Naive thymus-derived CD4-positive, alpha-beta T cell (primary cell): Measurements from ENCODE around the gene FAM177B. TPM values are rescaled to one million over a fixed set of nuclear protein-coding genes. Genes with fewer than 3 reads are reported as not detected.

ENCODE experiments used
- ATAC-seq: fragments of 150-1000 bp; cut with Tn5 transposase; 2 replicates; pipeline ENCODE4 v1.10.0; 2021; ENCODE audit warnings: mild to moderate bottlenecking, moderate library complexity
- CTCF ChIA-PET: fragments of 350-600 bp; sonication (Branson Sonifier 250); formaldehyde crosslinking; loops from one replicate; lab custom pipeline; 2021; ENCODE audit warnings: antibody characterized with exemption; lab: Charles Lee
- POLR2A ChIA-PET: fragments of 350-600 bp; sonication (Branson Sonifier 250); formaldehyde crosslinking; loops from one replicate; lab custom pipeline; 2021; ENCODE audit warnings: antibody characterized with exemption, inconsistent platforms; lab: Charles Lee
- DNase-seq, 9 donors: peaks; one replicate each; pipeline versions ENCODE4 v3.0.0 to v3.0.0-alpha.2; 2020 to 2022; ENCODE audit warnings: mixed read lengths in 1 of 9
- H3K27ac ChIP-seq: one replicate; pipeline ENCODE4 v1.7.0; 2013; ENCODE audit warnings: mild to moderate bottlenecking, low read depth, low read length, moderate library complexity
- H3K27me3 ChIP-seq, 2 donors: one replicate each; pipeline ENCODE4 v1.7.0; 2013; ENCODE audit warnings: low read length in 2 of 2, mild to moderate bottlenecking in 2 of 2, moderate library complexity in 2 of 2; ENCODE audit not compliant: control insufficient read depth in 2 of 2, insufficient read depth in 2 of 2
- H3K36me3 ChIP-seq, 3 experiments: 1 replicate in 2 of 3; 2 replicates in 1 of 3; pipeline ENCODE4 v1.7.0; 2013; ENCODE audit warnings: low read length in 3 of 3, mild to moderate bottlenecking in 3 of 3, moderate library complexity in 1 of 3; ENCODE audit not compliant: insufficient read depth in 3 of 3, control insufficient read depth in 2 of 3
- H3K4me1 ChIP-seq, 2 donors: one replicate each; pipeline ENCODE4 v1.7.0; 2013; ENCODE audit warnings: low read length in 2 of 2, mild to moderate bottlenecking in 2 of 2, moderate library complexity in 1 of 2; ENCODE audit not compliant: control insufficient read depth in 2 of 2, insufficient read depth in 2 of 2
- H3K4me3 ChIP-seq: 2 replicates; pipeline ENCODE4 v1.7.0; 2013; ENCODE audit warnings: mild to moderate bottlenecking, low read length
- H3K9me3 ChIP-seq, 3 experiments: 1 replicate in 2 of 3; 2 replicates in 1 of 3; pipeline ENCODE4 v1.7.0; 2013; ENCODE audit warnings: low read length in 3 of 3; ENCODE audit not compliant: control insufficient read depth in 2 of 3
- H3K27ac Mint-ChIP-seq, 9 donors: one replicate each; pipeline ENCODE4 v1.8.0; 2020 to 2022; ENCODE audit warnings: mixed read lengths in 9 of 9, mild to moderate bottlenecking in 8 of 9, moderate library complexity in 5 of 9, inconsistent platforms in 2 of 9
- H3K27me3 Mint-ChIP-seq, 5 donors: one replicate each; pipeline ENCODE4 v1.8.0; 2021 to 2022; ENCODE audit warnings: mixed read lengths in 5 of 5, mild to moderate bottlenecking in 1 of 5
- H3K36me3 Mint-ChIP-seq, 5 donors: one replicate each; pipeline ENCODE4 v1.8.0; 2020 to 2022; ENCODE audit warnings: mixed read lengths in 5 of 5, mild to moderate bottlenecking in 3 of 5, inconsistent platforms in 1 of 5
- H3K4me1 Mint-ChIP-seq, 7 donors: one replicate each; pipeline ENCODE4 v1.8.0; 2020 to 2022; ENCODE audit warnings: mixed read lengths in 7 of 7, mild to moderate bottlenecking in 3 of 7, inconsistent platforms in 1 of 7
- H3K4me3 Mint-ChIP-seq, 10 donors: one replicate each; pipeline ENCODE4 v1.8.0; 2020 to 2022; ENCODE audit warnings: mild to moderate bottlenecking in 10 of 10, mixed read lengths in 10 of 10, moderate library complexity in 6 of 10, inconsistent platforms in 2 of 10
- H3K9me3 Mint-ChIP-seq, 11 donors: one replicate each; pipeline ENCODE4 v1.8.0; 2020 to 2022; ENCODE audit warnings: mixed read lengths in 11 of 11, mild to moderate bottlenecking in 4 of 11, inconsistent platforms in 1 of 11, moderate library complexity in 1 of 11
- intact Hi-C, 2 donors: fragments of 100-400 bp; cut with micrococcal nuclease; formaldehyde crosslinking; loops; one replicate each; pipeline ENCODE4 v1.15.1; 2023
- polyA plus RNA-seq, 2 donors: library from polyadenylated mRNA; unstranded; fragments of 300-500 nt; fragmentation: Illumina TruSeq; gene quantifications; one replicate each; pipeline ENCODE4 v1.2.3, GENCODE V29; 2021
- total RNA-seq, 6 experiments: library from RNA in 5 of 6; stranded (reverse) in 5 of 6; gene quantifications; 1 replicate in 5 of 6; 2 replicates in 1 of 6; pipeline ENCODE4 v1.2.3 and lab custom pipeline; 2021 to 2026

FAM177B gene
- not detected for total RNA-seq
- polyA plus RNA-seq = not detected
- not detected for total RNA-seq (lab: John Stamatoyannopoulos, UW)

DNA sequence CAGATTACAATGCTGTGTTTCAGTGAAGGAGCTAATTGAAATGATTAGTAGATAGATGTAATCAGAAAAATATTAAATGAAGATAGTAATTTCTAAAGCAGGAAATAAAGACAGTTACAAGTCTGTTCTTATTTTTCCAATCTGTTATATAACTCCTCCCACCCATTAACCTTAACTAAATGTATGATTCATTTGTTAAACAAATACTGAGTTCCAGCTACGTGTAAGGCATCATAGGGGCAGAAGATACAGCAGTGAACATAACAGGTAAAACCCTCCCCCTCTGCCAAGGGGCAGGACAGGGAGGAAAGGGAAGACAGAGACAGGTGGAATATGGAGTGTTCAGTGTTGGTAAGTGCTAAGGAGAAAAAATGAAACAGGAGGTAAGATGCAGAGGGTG lies at the start of gene FAM177B:
Gene FAM177B (plus strand): TSS at position 231 of the 400 bp plus-strand sequence. CDS start 9,344 bp downstream, outside the sequence.
- intact Hi-C loops = loop anchor here in 1 of 2 donors (5.0 kb wide), 1 partner anchor 270 kb away; no protein-coding TSS in a partner anchor
- Histone ChIP-seq H3K9me3 (no peaks in the 10 kb centered on the region), H3K36me3 (peaks cover 6 to 25% (median 15%) of the 10 kb centered on the region in 3 experiments), H3K4me3 (no peak within 1 kb of the TSS), H3K27ac (no peak within 1 kb of the TSS), H3K27me3 (no peaks in the 10 kb centered on the region), H3K4me1 (no peaks in the 10 kb centered on the region)
- no peak within 1 kb of the TSS for H3K27ac Mint-ChIP-seq
- ChIA-PET POLR2A (interaction anchor here (0.6 kb wide), 1 partner anchor 350 kb away, joined by 3 read pairs; no protein-coding TSS in a partner anchor), CTCF (interaction anchor here (0.7 to 1.1 kb wide), 2 partner anchors 10 to 271 kb away, joined by 3 read pairs; no protein-coding TSS in a partner anchor)
- H3K4me1 Mint-ChIP-seq = peaks cover 0 to 7% (median 0%) of the 10 kb centered on the region in 7 donors
- H3K36me3 Mint-ChIP-seq = peaks cover 0 to 13% (median 3%) of the 10 kb centered on the region in 5 donors
- no peaks in the 10 kb centered on the region for H3K27me3 Mint-ChIP-seq
- H3K9me3 Mint-ChIP-seq = no peaks in the 10 kb centered on the region
- no peak for DNase-seq
- ATAC-seq = no peak
- H3K4me3 Mint-ChIP-seq = no peak within 1 kb of the TSS

DNA sequence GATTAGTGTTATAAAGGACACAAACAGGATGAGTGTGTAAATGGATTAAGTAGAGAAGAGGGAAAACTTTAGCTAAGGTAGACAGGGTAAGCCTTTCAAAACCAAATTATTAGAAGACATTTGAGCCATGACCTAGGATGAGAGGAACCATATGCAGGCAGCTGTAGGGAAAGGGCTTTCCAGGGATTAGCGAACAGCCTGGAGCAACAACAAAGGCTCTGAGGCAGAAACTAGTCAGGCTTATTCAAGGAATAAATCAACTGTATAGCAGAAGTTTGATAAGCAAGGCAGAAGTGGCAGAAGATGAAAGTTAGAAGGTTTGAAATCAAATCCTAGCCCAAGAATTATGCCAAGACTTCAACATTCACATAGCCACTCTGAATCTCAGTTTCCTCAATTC lies 46.0 kb upstream of the FAM177B start:
- CTCF ChIA-PET = no interaction called here
- Mint-ChIP-seq H3K27ac (peak overlapping the region in 4 of 9 donors; percentile 1 to 45 (median 21)), H3K27me3 (no peaks in the 10 kb centered on the region), H3K4me1 (peaks cover 6 to 28% (median 21%) of the 10 kb centered on the region in 7 donors), H3K4me3 (no peak overlapping the region), H3K36me3 (peaks cover 6 to 22% (median 9%) of the 10 kb centered on the region in 5 donors), H3K9me3 (no peaks in the 10 kb centered on the region)
- no peaks in the 10 kb centered on the region for H3K9me3 ChIP-seq
- no peak overlapping the region for H3K4me3 ChIP-seq
- H3K4me1 ChIP-seq = peaks cover 0 to 3% of the 10 kb centered on the region in 2 donors
- no peak for ATAC-seq
- peaks cover 8 to 26% (median 9%) of the 10 kb centered on the region in 3 experiments for H3K36me3 ChIP-seq
- no peak for DNase-seq
- intact Hi-C loops = loop anchor here in 1 of 2 donors (2.0 kb wide), 1 partner anchor 20 kb away; no protein-coding TSS in a partner anchor
- no peak overlapping the region for H3K27ac ChIP-seq
- H3K27me3 ChIP-seq = no peaks in the 10 kb centered on the region
- POLR2A ChIA-PET = no interaction called here

DNA sequence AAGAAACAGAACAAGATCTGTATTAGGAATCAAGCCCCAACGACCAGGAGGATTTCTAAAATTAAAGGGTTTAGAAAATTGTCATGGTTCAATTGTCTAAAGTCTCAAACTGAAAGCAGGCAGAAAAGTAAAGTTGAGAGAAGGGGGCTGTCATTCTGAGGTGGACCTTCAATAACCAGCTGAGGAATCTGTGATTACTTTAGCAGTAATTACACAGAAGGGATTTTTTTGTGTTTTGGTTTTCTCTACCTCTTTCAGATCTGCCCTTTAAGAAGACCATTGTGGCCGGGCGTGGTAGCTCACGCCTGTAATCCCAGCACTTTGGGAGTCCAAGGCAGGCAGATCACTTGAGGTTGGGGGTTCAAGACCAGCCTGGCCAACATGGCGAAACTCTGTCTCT lies 42.1 kb upstream of the FAM177B start:
- POLR2A ChIA-PET = interaction anchor here (0.6 to 1.6 kb wide), 3 partner anchors 16 to 43 kb away, joined by 3 to 7 read pairs (median 3); no protein-coding TSS in a partner anchor
- peaks cover 0 to 3% of the 10 kb centered on the region in 2 donors for H3K4me1 ChIP-seq
- Mint-ChIP-seq H3K27me3 (no peaks in the 10 kb centered on the region), H3K4me1 (peaks cover 10 to 44% (median 33%) of the 10 kb centered on the region in 7 donors), H3K27ac (peak overlapping the region in 3 of 9 donors; percentile 7 to 31 (median 21)), H3K9me3 (no peaks in the 10 kb centered on the region), H3K36me3 (peaks cover 6 to 18% (median 10%) of the 10 kb centered on the region in 5 donors), H3K4me3 (peak overlapping the region in 1 of 10 donors; percentile 25)
- no peak overlapping the region for H3K4me3 ChIP-seq
- intact Hi-C loops = no loop called here
- CTCF ChIA-PET = interaction anchor here (0.9 kb wide), 1 partner anchor 15 kb away, joined by 3 read pairs; no protein-coding TSS in a partner anchor
- DNase-seq (no peak), ATAC-seq (no peak)
- no peak overlapping the region for H3K27ac ChIP-seq
- no peaks in the 10 kb centered on the region for H3K9me3 ChIP-seq
- H3K36me3 ChIP-seq = peaks cover 0 to 14% (median 0%) of the 10 kb centered on the region in 3 experiments
- no peaks in the 10 kb centered on the region for H3K27me3 ChIP-seq

DNA sequence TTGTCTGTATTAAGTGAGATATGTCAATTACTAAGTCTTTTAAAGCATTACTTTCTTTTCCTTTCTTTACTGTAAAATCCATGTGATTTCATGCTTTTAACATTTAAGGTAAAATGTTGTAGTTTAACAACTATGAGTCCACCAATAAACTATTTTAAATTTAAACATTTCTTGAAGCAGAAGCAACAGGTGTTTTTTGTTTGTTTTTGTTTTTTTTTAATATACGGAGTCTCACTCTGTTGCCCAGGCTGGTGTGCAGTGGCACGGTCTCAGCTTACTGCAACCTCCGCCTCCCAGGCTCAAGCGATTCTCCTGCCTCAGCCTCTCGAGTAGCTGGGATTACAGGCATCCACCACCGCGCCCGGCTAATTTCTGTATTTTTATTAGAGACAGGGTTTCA lies 40.3 kb upstream of the FAM177B start:
- CTCF ChIA-PET = no interaction called here

DNA sequence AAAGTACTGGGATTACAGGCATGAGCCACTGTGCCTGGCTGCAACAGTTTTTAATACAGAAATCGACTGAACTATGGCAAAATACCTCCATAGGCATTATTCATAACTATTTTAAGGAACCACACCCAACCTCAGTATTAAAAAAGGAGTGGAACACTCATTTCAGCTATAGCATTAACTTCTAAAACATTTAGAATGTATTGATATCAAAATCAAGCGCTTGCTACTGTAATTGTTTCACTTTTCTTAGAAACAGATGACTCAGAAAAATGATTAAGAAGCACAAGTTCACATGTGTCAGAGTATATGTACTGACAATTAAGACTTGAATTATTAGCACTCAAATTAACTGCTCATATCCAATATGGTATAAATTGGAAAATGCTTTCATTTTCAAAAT lies 39.8 kb upstream of the FAM177B start:
- CTCF ChIA-PET = no interaction called here
- Histone ChIP-seq H3K9me3 (no peaks in the 10 kb centered on the region), H3K4me1 (peaks cover 0 to 3% of the 10 kb centered on the region in 2 donors), H3K4me3 (no peak overlapping the region), H3K27ac (no peak overlapping the region), H3K27me3 (no peaks in the 10 kb centered on the region), H3K36me3 (peaks cover 0 to 13% (median 2%) of the 10 kb centered on the region in 3 experiments)
- Mint-ChIP-seq H3K4me1 (peaks cover 10 to 39% (median 27%) of the 10 kb centered on the region in 7 donors), H3K9me3 (no peaks in the 10 kb centered on the region), H3K36me3 (peaks cover 5 to 22% (median 14%) of the 10 kb centered on the region in 5 donors), H3K27me3 (no peaks in the 10 kb centered on the region), H3K27ac (no peak overlapping the region), H3K4me3 (no peak overlapping the region)
- intact Hi-C loops = no loop called here
- POLR2A ChIA-PET = interaction anchor here (1.8 kb wide), 1 partner anchor 15 kb away, joined by 5 read pairs; the partner anchor contains the start of genes AIDA and BROX
- DNase-seq (no peak), ATAC-seq (no peak)

More for the DNA sequence above, 40.3 kb upstream of the FAM177B start:
- DNase-seq (no peak), ATAC-seq (no peak)
- Mint-ChIP-seq H3K9me3 (no peaks in the 10 kb centered on the region), H3K4me1 (peaks cover 10 to 39% (median 27%) of the 10 kb centered on the region in 7 donors), H3K27me3 (no peaks in the 10 kb centered on the region), H3K36me3 (peaks cover 5 to 21% (median 13%) of the 10 kb centered on the region in 5 donors), H3K27ac (no peak overlapping the region), H3K4me3 (no peak overlapping the region)
- Histone ChIP-seq H3K4me3 (no peak overlapping the region), H3K9me3 (no peaks in the 10 kb centered on the region), H3K4me1 (peaks cover 0 to 3% of the 10 kb centered on the region in 2 donors), H3K27me3 (no peaks in the 10 kb centered on the region), H3K36me3 (peaks cover 0 to 13% (median 0%) of the 10 kb centered on the region in 3 experiments), H3K27ac (no peak overlapping the region)
- intact Hi-C loops = no loop called here
- POLR2A ChIA-PET = interaction anchor here (1.8 kb wide), 1 partner anchor 16 kb away, joined by 5 read pairs; the partner anchor contains the start of genes AIDA and BROX

DNA sequence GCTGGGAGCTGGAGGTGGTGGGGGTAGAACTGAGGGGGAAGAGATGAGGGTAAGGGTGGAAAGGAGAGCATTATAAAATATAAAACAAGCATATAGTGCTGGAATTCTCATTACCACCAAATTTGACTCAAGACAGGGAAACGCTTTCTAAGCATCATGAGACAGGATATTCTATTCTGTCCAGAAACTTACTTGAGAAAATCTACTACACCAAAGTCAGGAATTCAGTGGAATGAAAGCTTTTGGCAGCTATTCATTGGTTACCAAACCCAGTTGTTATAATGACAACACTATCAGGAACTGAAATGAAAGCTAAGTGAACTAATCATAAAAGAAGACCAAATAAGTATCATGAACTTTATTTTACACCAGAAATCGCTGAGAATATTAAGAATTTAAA lies 39.2 kb upstream of the FAM177B start:
- Mint-ChIP-seq H3K4me1 (peaks cover 12 to 34% (median 22%) of the 10 kb centered on the region in 7 donors), H3K9me3 (no peaks in the 10 kb centered on the region), H3K36me3 (peaks cover 0 to 24% (median 18%) of the 10 kb centered on the region in 5 donors), H3K27ac (no peak overlapping the region), H3K27me3 (no peaks in the 10 kb centered on the region), H3K4me3 (no peak overlapping the region)
- intact Hi-C loops = no loop called here
- CTCF ChIA-PET = interaction anchor here (0.7 kb wide), 1 partner anchor 830 kb away, joined by 5 read pairs; no protein-coding TSS in a partner anchor
- DNase-seq = no peak
- Histone ChIP-seq H3K27me3 (no peaks in the 10 kb centered on the region), H3K4me3 (no peak overlapping the region), H3K9me3 (no peaks in the 10 kb centered on the region), H3K4me1 (peaks cover 0 to 3% of the 10 kb centered on the region in 2 donors), H3K27ac (no peak overlapping the region), H3K36me3 (peaks cover 0 to 14% (median 8%) of the 10 kb centered on the region in 3 experiments)
- POLR2A ChIA-PET = interaction anchor here (1.8 kb wide), 1 partner anchor 15 kb away, joined by 5 read pairs; the partner anchor contains the start of genes AIDA and BROX
- no peak for ATAC-seq
